Ishikawa (cell line): ENCODE results near the gene PRXL2A.

ENCODE experiments used
- CEBPB ChIP-seq: IDR thresholded peaks from 2 replicates; pipeline ENCODE4 v1.6.1; 2012
- CREB1 ChIP-seq: IDR thresholded peaks from 2 replicates; pipeline ENCODE4 v1.6.1; 2012; ENCODE audit warnings: low read depth
- EGR1 ChIP-seq: IDR thresholded peaks from 2 replicates; pipeline ENCODE4 v1.6.1; 2012
- EP300 ChIP-seq: IDR thresholded peaks from 2 replicates; pipeline ENCODE4 v1.6.1; 2012; ENCODE audit warnings: borderline replicate concordance
- NFIC ChIP-seq: IDR thresholded peaks from 2 replicates; pipeline ENCODE4 v1.6.1; 2012
- RAD21 ChIP-seq: IDR thresholded peaks from 2 replicates; pipeline ENCODE4 v1.6.1; 2012; ENCODE audit warnings: low read depth
- TAF1 ChIP-seq: IDR thresholded peaks from 2 replicates; pipeline ENCODE4 v1.6.1; 2012; ENCODE audit warnings: low read depth, mild to moderate bottlenecking
- TCF12 ChIP-seq: IDR thresholded peaks from 2 replicates; pipeline ENCODE4 v1.6.1; 2012; ENCODE audit warnings: low read depth
- TEAD4 ChIP-seq: IDR thresholded peaks from 2 replicates; pipeline ENCODE4 v1.6.1; 2012
- YY1 ChIP-seq: IDR thresholded peaks from 2 replicates; pipeline ENCODE4 v1.6.1; 2012; ENCODE audit warnings: low read depth
- TF ChIP-seq, protein P1 (sequence below): IDR thresholded peaks from 2 replicates; pipeline ENCODE4 v1.6.1; 2012
- TF ChIP-seq, protein P2 (sequence below): IDR thresholded peaks from 2 replicates; pipeline ENCODE4 v1.6.1; 2012

DNA sequence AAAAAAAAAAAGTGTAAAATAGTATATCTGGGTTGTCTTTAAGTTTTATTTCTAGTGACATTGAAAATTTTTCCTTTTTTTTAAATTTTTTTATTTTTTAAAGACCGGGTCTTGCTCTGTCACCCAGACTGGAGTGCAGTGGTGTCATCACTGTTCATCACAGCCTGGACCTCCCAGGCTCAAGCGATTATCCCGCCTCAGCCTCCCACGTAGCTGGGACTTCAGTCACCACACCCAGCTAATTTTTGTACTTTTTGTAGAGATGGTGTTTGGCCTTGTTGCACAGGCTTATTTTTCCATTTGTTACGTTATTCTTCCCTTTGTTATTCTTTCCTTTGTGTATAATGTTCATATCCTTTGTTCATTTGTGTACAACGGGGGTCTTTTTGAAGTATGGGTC lies 75.9 kb downstream of the PRXL2A start:
- no peak for TF ChIP-seq EP300
- TF ChIP-seq, protein P1, sequence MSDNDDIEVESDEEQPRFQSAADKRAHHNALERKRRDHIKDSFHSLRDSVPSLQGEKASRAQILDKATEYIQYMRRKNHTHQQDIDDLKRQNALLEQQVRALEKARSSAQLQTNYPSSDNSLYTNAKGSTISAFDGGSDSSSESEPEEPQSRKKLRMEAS, result no peak
- TF ChIP-seq RAD21, result no peak
- TF ChIP-seq TCF12, result no peak
- TF ChIP-seq CEBPB, result no peak
- no peak for TF ChIP-seq TEAD4
- no peak for TF ChIP-seq CREB1
- no peak for TF ChIP-seq TAF1
- TF ChIP-seq YY1, result no peak
- no peak for TF ChIP-seq NFIC
- TF ChIP-seq EGR1, result no peak
- TF ChIP-seq, protein P2, sequence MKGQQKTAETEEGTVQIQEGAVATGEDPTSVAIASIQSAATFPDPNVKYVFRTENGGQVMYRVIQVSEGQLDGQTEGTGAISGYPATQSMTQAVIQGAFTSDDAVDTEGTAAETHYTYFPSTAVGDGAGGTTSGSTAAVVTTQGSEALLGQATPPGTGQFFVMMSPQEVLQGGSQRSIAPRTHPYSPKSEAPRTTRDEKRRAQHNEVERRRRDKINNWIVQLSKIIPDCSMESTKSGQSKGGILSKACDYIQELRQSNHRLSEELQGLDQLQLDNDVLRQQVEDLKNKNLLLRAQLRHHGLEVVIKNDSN, result no peak
